Neural progenitor cell (in vitro differentiated cells): ENCODE data around the gene MDM1. TPM values are rescaled to one million over a fixed set of nuclear protein-coding genes. Genes with fewer than 3 reads are reported as not detected.

Experiments used
- DNase-seq: peaks from one replicate; pipeline ENCODE4 v3.0.0-alpha.2; 2016; ENCODE audit warnings: low spot score
- H2AFZ ChIP-seq: fragments of 200-600 bp; sonication (generic); replicated peaks from 2 replicates; pipeline ENCODE4 v1.6.1; 2016; ENCODE audit warnings: antibody characterized with exemption
- H3F3A ChIP-seq: fragments of 200-600 bp; sonication (generic); 2 replicates; pipeline ENCODE4 v1.6.1; 2016; ENCODE audit warnings: antibody characterized with exemption, low read depth
- H3K27ac ChIP-seq: fragments of 200-600 bp; sonication (generic); 2 replicates; pipeline ENCODE4 v1.5.1; 2016; ENCODE audit warnings: mild to moderate bottlenecking
- H3K27me3 ChIP-seq: fragments of 200-600 bp; sonication (generic); 2 replicates; pipeline ENCODE4 v1.6.1; 2016; ENCODE audit warnings: mild to moderate bottlenecking, moderate library complexity
- H3K36me3 ChIP-seq: fragments of 200-600 bp; sonication (generic); 2 replicates; pipeline ENCODE4 v1.5.1; 2016
- H3K4me1 ChIP-seq: fragments of 200-600 bp; sonication (generic); 2 replicates; pipeline ENCODE4 v1.6.1; 2016; ENCODE audit warnings: mixed run types
- H3K4me2 ChIP-seq: fragments of 200-600 bp; sonication (generic); 2 replicates; pipeline ENCODE4 v1.6.1; 2016
- H3K4me3 ChIP-seq: fragments of 200-600 bp; sonication (generic); 2 replicates; pipeline ENCODE4 v1.5.1; 2016
- H3K79me2 ChIP-seq: fragments of 200-600 bp; sonication (generic); 2 replicates; pipeline ENCODE4 v1.6.1; 2016; ENCODE audit warnings: low read depth
- H3K9ac ChIP-seq: fragments of 200-600 bp; sonication (generic); 2 replicates; pipeline ENCODE4 v1.6.1; 2016
- H3K9me3 ChIP-seq: fragments of 200-600 bp; sonication (generic); 2 replicates; pipeline ENCODE4 v1.5.1; 2016; ENCODE audit warnings: low read depth
- H4K20me1 ChIP-seq: fragments of 200-600 bp; sonication (generic); 2 replicates; pipeline ENCODE4 v1.6.1; 2016; ENCODE audit warnings: low read depth
- H3K27ac Mint-ChIP-seq: 3 replicates; pipeline ENCODE4 v1.8.0; 2021; ENCODE audit warnings: mixed read lengths
- H3K27me3 Mint-ChIP-seq: 2 replicates; pipeline ENCODE4 v1.8.0; 2022; ENCODE audit warnings: low read depth, mild to moderate bottlenecking, inconsistent platforms, moderate library complexity, mixed read lengths; ENCODE audit not compliant: insufficient read depth
- H3K36me3 Mint-ChIP-seq: 3 replicates; pipeline ENCODE4 v1.8.0; 2021; ENCODE audit warnings: mixed read lengths
- H3K4me1 Mint-ChIP-seq: 3 replicates; pipeline ENCODE4 v1.8.0; 2021; ENCODE audit warnings: mixed read lengths
- H3K4me3 Mint-ChIP-seq: 3 replicates; pipeline ENCODE4 v1.8.0; 2021; ENCODE audit warnings: mild to moderate bottlenecking, moderate library complexity, mixed read lengths
- H3K9me3 Mint-ChIP-seq: 3 replicates; pipeline ENCODE4 v1.8.0; 2020; ENCODE audit warnings: mixed read lengths
- CTCF ChIP-seq: fragments of 200-600 bp; sonication (generic); IDR thresholded peaks from 2 replicates; pipeline ENCODE4 v1.5.1; 2017; ENCODE audit warnings: antibody characterized with exemption, mild to moderate bottlenecking
- EZH2 ChIP-seq: fragments of 200-600 bp; sonication (generic); IDR thresholded peaks from 2 replicates; pipeline ENCODE4 v1.6.1; 2017; ENCODE audit warnings: antibody characterized with exemption, mild to moderate bottlenecking, moderate library complexity
- EZH2phosphoT487 ChIP-seq: fragments of 200-600 bp; sonication (generic); IDR thresholded peaks from 2 replicates; pipeline ENCODE4 v1.6.1; 2017; ENCODE audit warnings: antibody characterized with exemption
- total RNA-seq: library from RNA; depleted of rRNA; stranded (reverse); fragments of >200 nt; gene quantifications from 2 replicates; pipeline ENCODE4 v1.2.3, GENCODE V29; 2015; ENCODE audit warnings: low replicate concordance

MDM1 gene
- total RNA-seq, 1 donor from 2014 or later = 47.2 TPM

DNA sequence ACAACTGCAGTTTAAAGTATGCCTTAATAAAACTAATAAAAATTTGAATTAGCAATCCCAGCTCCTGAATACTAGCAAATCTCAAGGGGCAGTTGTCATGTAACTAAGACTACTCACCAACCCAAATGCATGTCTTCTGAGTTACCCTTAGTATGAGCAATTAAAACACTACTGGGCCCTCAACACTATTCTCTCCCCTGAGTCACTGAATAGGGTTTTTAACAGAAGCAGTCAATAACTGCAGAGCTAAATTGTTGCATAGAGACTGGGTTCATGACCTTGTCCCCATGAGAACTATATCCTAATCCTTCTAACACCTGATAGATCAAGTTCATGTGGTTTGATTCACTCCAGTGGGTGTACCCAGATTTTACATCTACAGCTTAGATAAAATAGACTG lies 38.8 kb downstream of the MDM1 start:
- H2AFZ ChIP-seq = no peak overlapping the region
- Mint-ChIP-seq H3K36me3 (peaks cover 9% of the 10 kb centered on the region), H3K27ac (no peak overlapping the region), H3K4me1 (peaks cover 7% of the 10 kb centered on the region), H3K27me3 (peaks cover 2% of the 10 kb centered on the region), H3K4me3 (no peak overlapping the region), H3K9me3 (no peaks in the 10 kb centered on the region)
- H3F3A ChIP-seq = no peaks in the 10 kb centered on the region
- peaks cover 9% of the 10 kb centered on the region for H3K36me3 ChIP-seq
- no peaks in the 10 kb centered on the region for H3K4me1 ChIP-seq
- H3K9ac ChIP-seq = no peak overlapping the region
- no peak overlapping the region for H3K4me2 ChIP-seq
- H4K20me1 ChIP-seq = no peaks in the 10 kb centered on the region
- TF ChIP-seq EZH2phosphoT487 = no peak
- TF ChIP-seq CTCF = no peak
- no peak for TF ChIP-seq EZH2
- H3K79me2 ChIP-seq = no peaks in the 10 kb centered on the region
- H3K4me3 ChIP-seq = no peak overlapping the region
- H3K27ac ChIP-seq = no peak overlapping the region
- no peak for DNase-seq
- H3K27me3 ChIP-seq = no peaks in the 10 kb centered on the region
- no peaks in the 10 kb centered on the region for H3K9me3 ChIP-seq

- no peak for TF ChIP-seq EZH2
- no peak for TF ChIP-seq EZH2phosphoT487
- no peak for TF ChIP-seq CTCF
- Mint-ChIP-seq H3K4me3 (no peak overlapping the region), H3K27me3 (peaks cover under 1% of the 10 kb centered on the region), H3K4me1 (peaks cover 7% of the 10 kb centered on the region), H3K36me3 (peaks cover 5% of the 10 kb centered on the region), H3K27ac (no peak overlapping the region), H3K9me3 (no peaks in the 10 kb centered on the region)
- H3K36me3 ChIP-seq = peaks cover 9% of the 10 kb centered on the region
- H3K4me2 ChIP-seq = no peak overlapping the region
- no peaks in the 10 kb centered on the region for H3K27me3 ChIP-seq
- no peak overlapping the region for H3K9ac ChIP-seq
- no peak overlapping the region for H3K27ac ChIP-seq
- no peak overlapping the region for H2AFZ ChIP-seq
- DNase-seq = no peak
- no peak overlapping the region for H3K4me3 ChIP-seq
- no peaks in the 10 kb centered on the region for H3K79me2 ChIP-seq
- no peaks in the 10 kb centered on the region for H4K20me1 ChIP-seq
- no peaks in the 10 kb centered on the region for H3K4me1 ChIP-seq
- no peaks in the 10 kb centered on the region for H3F3A ChIP-seq
- no peaks in the 10 kb centered on the region for H3K9me3 ChIP-seq
Observed at GRCh38 chr12:68292151-68292943, 39.8 kb downstream of the MDM1 start.

GRCh38 chr12:68291396-68292036 lies 40.6 kb downstream of the MDM1 start:
- Histone ChIP-seq H3K27me3 (no peaks in the 10 kb centered on the region), H4K20me1 (no peaks in the 10 kb centered on the region), H3F3A (no peaks in the 10 kb centered on the region), H3K9ac (no peak overlapping the region), H3K4me3 (no peak overlapping the region), H3K4me1 (no peaks in the 10 kb centered on the region), H3K4me2 (no peak overlapping the region), H3K79me2 (no peaks in the 10 kb centered on the region), H2AFZ (no peak overlapping the region), H3K36me3 (peaks cover 9% of the 10 kb centered on the region), H3K27ac (no peak overlapping the region), H3K9me3 (no peaks in the 10 kb centered on the region)
- TF ChIP-seq EZH2 (no peak), EZH2phosphoT487 (no peak), CTCF (no peak)
- Mint-ChIP-seq H3K9me3 (no peaks in the 10 kb centered on the region), H3K4me1 (peaks cover 7% of the 10 kb centered on the region), H3K27me3 (no peaks in the 10 kb centered on the region), H3K4me3 (no peak overlapping the region), H3K36me3 (peaks cover 2% of the 10 kb centered on the region), H3K27ac (no peak overlapping the region)
- DNase-seq = no peak
